CD4-positive, alpha-beta T cell treated with Interleukin-2 at 100 ng/mL for 4 hours (primary cell): ENCODE data around the gene TXNDC2.
"Not testable (repeated sequence)": the region's sequence is repeated elsewhere in the genome, so short reads cannot be mapped to it uniquely, and the experiment has no call there.

Experiments
- DNase-seq: peaks from one replicate; pipeline ENCODE4 v3.0.0-alpha.2; 2020; ENCODE audit warnings: low spot score

The TXNDC2 gene

DNA sequence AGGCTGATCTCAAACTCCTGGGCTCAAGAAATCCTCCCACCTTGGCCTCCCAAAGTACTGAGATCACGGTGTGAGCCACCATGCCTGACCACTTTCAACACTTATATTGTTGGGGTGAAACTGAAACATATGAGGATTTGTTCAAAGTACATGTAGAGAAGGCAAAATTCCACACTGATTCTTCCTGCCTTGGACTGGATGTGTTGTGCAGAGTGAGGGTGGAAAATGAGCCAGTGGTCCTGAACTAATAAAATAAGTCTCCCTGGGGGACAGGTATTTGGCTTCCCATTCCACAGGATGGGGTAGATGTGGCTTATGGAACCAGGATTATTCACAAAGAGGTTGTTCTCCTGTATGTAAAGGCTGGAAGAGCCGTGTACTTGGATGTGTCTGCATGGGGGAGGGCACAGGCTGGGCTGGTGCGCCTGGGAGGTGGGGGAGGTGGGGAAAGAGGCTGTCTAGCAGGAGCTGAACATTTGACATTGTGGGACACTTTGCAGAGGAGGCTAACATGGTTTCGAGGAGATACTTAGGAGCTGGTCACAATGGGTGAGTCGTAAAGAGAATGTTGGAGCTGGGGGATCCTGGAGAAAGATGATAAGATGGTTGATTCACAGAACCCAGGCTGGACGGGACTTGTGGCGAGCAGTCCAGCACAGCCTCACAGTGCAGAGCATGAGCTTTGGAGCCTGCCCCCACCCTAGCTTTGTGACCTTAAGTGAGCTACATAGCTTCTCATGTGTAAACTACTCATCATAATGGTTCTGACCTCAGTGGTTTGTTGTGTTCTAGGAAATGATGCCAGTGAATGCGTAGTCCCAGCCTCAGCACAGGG lies at the start of gene TXNDC2:
TSS of gene TXNDC2 (plus strand) at position 804 of the 835 bp plus-strand sequence. CDS start 708 bp downstream, outside the sequence.
- DNase-seq = no peak

DNA sequence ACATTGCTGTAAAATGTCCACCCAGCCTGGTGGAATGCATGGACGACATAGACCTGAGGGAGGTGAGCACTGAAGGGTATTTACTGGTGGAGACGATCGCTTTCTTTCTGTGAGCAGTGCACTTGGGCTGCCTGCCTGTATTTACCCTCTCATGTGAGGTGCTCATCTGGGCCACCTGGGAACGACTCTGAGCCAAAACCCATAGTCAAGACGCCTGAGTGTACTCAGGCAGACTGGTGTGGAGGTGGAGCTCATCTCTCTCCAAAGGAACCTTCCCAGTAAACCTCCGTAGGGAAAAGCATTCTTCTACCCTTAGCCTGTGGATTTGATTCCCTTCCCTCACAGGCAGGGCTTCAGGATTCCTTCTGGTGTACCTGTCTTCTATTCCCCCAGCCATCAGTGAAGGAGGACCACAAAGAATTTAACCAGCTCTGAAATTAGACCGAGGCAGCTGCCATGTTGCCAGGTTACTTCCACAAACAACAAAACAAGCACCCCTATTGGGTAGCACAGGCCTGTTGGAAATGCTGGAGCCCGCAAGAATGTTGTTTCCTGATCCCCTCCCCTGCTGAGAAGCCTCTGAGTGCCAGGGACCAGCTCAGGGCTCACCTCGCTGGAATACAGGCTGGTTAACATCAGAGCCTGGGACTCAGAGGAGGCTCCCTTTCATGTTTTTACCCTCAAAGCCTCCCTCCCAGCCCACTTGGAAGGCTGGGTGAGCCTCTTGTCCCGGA lies 47.5 kb upstream of the TXNDC2 start:
- no peak for DNase-seq

DNA sequence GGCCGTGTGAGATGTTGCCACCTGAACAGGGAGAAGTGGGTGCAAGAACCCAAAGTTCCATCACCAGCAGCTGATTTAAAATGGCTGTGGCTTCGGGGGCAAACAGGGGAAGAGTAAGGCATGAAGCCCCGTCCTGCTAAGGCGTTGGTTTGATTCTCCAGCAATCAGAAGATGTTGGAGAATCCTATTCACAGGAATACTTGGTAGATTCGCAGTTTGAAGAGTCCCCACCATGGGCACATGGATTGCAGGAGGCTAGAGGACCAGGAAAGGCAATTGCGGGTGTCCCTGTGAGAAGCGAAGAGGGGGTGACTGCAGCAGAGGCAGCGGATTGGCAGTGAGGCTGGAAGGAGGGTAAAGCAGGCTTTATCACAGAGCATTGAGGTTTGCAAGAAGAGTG lies 46.6 kb upstream of the TXNDC2 start:
- no peak for DNase-seq

DNA sequence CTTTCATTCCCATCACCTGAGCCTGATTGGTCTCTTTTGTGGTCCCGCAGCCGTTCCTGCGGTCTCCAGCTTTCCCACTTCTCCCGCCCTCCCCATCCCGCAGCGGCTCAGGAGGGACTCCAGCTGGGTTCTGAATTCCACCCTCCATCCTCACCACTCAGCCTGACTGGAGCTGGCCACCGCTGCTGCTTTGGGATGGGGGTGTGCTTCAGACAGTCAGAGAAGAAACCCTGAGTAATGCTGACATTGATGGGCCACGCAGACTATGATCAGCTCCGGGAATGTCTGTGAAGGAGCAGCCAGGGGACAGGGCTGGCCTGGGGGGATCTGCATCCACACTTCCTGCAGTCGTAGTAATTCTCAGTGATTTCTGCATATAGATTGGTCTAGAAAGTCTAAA lies 45.9 kb upstream of the TXNDC2 start:
- DNase-seq = no peak

DNA sequence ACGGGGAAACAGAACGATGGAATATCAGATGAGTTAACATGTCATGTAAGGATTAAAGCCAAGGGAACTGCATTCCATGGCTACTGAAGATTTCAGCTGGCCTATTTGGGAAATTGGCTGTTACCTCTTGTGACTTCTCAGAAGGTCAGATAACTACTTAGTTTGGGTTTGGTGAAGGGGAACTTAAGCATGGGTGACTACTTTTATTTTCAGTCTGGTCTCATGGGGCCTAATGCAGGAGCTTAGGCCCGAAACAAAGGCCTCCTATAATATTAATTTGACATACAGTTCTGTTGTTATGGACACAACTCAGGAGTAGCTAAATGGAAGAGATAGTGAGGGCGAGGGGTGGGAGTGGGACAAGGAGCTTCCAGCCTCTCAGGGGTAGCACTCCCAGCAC lies 44.0 kb upstream of the TXNDC2 start:
- no peak for DNase-seq

DNA sequence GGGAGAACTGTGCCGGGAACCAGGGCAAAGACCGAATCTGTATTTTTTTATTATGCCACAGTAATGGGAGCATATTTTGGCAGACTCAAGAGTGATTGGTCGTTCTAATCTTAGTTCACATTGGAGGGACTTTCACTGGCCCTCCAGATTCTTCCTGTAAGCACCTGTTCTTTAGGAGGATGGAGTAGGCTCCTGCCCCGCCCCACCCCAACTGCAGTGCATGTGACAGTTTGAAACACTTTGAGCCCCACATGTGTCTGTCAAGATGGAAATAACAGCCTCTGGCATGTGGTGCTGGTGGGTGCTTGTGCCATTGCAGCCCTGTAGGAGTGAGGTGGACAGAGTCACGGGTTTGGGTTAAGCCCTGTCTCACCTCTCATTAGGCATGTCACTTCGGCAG lies 43.3 kb upstream of the TXNDC2 start:
- no peak for DNase-seq

DNA sequence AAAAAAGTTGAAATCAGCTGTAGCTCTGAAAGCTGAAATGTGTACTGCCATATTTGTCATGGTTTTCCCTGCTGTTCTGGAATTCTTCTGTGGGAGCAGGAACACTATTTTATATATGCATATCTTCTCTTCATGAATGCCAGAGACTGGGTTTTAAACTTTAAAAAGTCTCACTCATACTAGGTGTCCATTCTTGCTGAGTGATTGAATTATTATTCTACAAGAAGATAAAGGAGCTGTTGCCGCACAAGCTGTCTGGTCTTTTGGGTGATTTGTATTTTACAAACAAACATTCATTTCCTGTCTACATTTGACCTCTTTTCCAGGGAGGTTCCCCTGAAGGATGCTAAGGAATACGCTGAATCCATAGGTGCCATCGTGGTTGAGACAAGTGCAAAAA lies 40.5 kb upstream of the TXNDC2 start:
- no peak for DNase-seq

DNA sequence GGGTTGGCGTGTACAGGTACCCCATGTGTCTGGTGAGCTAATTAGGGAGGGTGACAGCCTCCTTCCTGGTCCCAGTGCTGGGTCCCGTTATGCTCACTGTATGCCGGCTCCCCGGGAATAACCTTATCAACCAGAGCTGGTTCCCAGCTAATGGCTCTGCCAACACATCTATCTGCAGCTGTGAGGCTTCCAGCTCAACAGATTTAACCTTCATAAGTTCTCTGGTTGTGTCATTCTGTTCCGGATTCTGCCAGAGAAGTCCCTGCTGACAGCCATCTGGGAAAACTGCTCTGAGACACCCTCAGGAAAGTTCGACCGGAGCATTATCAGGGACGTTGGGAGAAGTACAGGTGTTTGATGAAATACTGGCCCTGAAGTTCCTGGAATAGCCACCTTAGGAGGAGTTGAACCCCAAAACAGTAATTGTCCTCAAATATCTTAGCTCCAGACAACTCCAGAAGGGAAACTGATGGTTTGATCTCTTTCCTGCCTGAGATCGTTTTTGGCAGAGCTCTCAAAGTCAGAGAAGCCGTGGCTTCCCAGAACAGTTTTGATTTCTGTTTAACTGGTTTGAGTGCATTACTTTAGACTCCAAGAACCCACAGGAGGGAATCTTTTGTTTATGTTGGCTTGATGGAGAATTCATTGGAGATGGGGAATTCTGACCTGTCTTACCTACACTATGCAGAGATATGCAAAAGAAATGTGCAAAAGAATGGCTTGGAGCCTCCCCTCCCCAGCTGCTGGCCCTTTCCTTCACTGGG lies 39.4 kb upstream of the TXNDC2 start:
- no peak for DNase-seq

- no peak for DNase-seq
Observed at GRCh38 chr18:9848170-9848879, 37.4 kb upstream of the TXNDC2 start.

DNA sequence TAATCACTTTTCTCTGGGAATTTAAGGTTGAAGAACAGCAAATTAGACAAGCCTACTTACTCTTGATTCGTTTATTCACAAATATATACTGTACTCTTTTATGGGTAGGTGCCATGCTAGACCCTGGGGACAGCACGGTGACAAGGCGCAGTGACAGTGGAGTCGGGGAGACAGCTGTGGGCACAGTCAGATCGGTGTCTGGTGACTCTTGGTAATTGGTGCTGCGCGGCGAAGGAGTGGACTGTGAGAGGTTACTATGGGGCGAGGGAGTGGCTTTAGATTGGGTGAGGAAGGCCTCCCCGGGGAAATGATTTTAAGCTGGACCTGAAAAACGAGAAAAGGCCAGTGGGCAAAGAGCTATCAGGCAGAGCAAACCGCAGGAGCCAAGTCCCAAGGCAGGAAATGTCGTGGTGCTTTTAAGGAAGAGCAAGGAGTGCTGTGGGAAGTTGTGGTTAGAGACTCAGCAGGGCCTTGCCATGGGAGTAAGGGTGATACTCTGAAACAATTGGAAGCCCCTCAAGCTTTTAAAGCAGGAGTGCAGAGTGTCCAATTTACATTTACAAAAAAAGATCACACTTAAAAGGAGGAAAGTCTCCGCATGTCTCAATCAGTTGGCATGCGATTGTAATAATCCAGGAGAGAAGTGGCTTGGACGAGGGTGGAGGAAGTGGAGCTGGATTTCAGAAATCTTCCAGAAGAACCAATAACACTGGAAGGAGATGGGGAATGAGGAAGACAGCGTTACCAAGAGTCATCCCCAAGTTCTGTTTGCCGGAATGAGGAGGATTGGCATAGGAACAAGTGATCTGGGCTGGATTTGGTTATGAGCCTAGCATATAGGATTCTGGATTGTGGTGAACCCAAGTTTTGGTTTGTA lies 36.1 kb upstream of the TXNDC2 start:
- DNase-seq = no peak

DNA sequence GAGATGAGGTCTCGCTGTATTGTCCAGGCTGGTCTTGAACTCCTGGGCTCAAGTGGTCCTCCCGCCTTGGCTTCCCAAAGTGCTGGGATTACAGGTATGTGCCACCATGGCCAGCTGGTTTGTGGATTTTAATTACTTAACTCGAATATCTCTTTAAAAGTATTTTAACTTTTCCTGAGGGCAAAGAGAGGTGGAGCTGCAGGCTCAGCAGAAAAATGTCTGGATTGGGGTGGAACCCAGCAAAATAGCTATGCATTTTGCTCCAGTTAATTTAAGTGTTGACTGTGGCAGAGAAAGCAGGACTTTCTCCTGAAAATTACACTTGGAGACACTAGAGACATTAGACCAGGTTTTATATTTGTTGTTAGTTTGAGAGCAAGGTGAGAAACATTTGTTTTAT lies 35.5 kb upstream of the TXNDC2 start:
- DNase-seq = no peak

DNA sequence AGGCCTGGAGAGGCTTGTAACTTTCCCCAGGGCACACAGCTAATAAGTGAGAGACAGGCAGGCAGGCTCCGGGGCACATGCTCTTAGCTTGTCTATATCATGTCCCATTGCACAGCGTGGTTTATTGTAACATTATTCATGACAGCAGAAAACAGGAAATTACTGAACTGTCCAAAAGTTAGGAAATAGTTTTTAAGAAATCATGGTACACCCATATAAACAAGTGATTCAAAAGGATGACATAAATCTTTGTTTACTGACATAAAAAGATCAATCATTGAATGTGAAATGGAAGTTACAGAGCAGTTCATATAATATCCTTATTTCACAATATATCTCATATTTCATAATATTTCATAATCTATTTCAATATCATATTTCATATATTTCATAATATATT lies 34.3 kb upstream of the TXNDC2 start:
- no peak for DNase-seq

- DNase-seq = no peak
Observed at GRCh38 chr18:9852266-9853081, 33.3 kb upstream of the TXNDC2 start.

DNA sequence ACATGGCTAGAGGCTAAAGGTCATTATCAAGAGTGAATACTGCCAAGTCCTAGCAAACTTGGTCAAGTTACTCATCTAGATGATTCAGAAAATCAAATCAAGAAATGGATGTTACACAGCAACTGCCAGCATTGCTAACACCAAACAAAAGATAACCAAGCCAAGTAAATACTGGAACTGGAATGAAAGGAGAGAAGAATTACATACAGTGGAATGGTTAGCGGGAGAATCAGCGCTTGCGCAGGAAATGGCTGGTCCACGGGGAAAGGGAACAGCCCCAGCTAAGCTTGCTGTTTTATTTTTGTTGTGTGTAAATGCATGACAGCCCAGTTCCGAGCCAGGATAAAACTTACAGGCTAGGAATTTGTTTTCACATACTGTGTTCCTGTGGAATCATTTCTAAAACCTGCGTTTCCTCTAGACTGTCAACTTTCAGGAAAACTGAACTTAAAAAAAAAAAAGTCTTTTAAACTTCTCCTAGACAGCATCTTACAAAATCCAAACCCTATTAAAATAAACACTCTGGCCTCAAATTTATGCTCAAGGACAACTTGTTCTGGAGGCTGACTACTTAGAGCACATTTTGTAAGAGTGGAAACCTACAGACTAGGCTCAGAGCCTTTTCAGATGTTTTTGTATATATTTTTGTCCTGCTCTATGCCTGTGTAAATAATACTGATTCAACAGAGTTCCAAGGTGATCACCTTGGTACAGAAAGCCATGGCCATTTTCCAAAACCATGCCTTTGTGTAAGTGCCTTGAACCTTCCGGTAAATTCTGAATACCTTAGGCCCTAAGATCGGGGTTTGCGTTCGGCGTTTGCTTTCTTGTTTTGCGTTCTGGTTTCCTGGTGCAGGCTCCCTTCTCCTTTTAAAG lies 30.7 kb upstream of the TXNDC2 start:
- DNase-seq = no peak

DNA sequence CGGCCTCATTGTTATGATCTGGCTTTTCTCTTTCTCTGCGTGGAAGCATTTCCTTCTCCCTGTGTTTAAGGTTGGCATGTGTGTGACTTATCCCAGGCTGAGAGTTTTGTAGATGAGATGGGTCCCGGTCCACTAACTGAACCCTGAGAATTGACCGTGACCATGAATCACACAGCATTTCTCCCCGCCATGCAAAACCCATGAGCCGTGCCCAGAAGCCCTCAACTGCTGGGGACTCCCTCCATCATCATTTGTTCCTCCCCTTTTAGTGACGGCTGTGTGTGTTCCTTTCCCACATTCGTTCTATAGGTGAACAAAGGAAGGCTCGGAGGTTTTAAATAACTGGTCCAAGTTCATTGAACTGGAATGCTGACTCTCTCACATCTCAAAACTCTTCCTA lies 30.1 kb upstream of the TXNDC2 start:
- no peak for DNase-seq

GRCh38 chr18:9856092-9856491 lies 29.7 kb upstream of the TXNDC2 start:
- DNase-seq = no peak

GRCh38 chr18:9857479-9857998 lies 28.2 kb upstream of the TXNDC2 start:
- DNase-seq = not testable (repeated sequence)

DNA sequence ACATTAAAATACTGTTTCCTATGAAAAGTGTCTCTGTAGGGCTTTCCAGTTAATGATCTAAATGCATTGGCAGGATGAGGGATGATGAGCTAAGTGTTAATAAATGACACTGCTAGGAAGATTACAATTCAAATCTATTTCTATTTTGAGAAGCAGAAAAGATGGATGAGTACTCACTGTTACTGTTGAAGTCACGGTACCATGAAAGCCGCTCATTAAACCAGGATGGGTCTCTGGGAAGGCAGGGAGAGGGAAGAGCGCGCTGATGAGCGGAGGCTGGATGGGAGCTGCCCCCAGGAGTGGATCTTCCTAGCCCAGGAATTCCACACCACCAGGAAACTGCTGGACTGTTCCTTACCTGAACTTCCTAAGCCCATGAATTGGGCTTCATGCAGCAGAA lies 27.1 kb upstream of the TXNDC2 start:
- DNase-seq = no peak

- no peak for DNase-seq
Observed at GRCh38 chr18:9859232-9859631, 26.5 kb upstream of the TXNDC2 start.
